GM19395 (cell line): ENCODE data around the gene KCNH2.

Experiments used
- ATAC-seq: cut with Tn5 transposase; IDR thresholded peaks from one replicate; pipeline ENCODE4 v1.9.1; 2021; ENCODE audit warnings: mild to moderate bottlenecking, moderate library complexity; ENCODE audit not compliant: unreplicated experiment

The KCNH2 gene

GRCh38 chr7:150939052-150939451 lies 39.1 kb downstream of the KCNH2 start:
- no peak for ATAC-seq

GRCh38 chr7:150938566-150938965 lies 39.6 kb downstream of the KCNH2 start:
- no peak for ATAC-seq

GRCh38 chr7:150937848-150938561 lies 40.1 kb downstream of the KCNH2 start:
- ATAC-seq = no peak

DNA sequence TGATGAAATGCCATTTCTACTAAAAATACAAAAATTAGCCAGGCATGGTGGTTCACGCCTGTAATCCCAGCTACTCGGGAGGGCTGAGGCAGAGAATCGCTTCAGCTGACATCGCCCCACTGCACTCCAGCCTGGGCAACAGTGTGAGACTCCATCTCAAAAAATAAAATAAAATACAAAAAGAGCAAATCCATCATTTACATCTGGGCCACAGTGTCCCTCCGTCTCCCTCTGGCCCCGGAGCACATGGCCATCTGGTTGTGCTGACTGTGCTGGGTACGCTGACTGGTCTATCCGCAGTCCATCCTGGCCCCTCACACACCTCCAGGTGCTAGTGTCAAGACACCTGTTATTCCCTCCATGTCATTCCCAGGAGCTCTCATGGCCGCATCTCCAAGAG lies 42.1 kb downstream of the KCNH2 start:
- no peak for ATAC-seq

DNA sequence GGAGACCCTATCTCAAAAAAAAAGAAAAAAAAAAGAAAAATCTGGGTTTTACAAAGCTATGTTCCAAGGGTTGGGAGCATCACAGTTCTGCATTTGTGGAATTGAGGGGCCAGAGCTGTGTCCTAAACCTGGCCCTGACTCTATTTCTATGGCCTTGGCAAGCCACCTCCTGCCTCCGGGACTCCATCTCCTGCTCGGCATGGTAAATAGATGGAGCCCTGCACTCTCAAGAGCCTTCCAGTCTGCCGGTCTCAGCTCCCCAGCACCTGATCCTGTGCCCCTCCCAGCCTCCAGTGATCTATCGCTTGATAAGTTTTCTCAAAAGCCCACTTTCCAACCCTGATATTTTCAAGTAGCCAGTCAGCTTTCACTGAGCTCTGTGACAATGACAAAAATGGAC lies 43.0 kb downstream of the KCNH2 start:
- ATAC-seq = no peak

DNA sequence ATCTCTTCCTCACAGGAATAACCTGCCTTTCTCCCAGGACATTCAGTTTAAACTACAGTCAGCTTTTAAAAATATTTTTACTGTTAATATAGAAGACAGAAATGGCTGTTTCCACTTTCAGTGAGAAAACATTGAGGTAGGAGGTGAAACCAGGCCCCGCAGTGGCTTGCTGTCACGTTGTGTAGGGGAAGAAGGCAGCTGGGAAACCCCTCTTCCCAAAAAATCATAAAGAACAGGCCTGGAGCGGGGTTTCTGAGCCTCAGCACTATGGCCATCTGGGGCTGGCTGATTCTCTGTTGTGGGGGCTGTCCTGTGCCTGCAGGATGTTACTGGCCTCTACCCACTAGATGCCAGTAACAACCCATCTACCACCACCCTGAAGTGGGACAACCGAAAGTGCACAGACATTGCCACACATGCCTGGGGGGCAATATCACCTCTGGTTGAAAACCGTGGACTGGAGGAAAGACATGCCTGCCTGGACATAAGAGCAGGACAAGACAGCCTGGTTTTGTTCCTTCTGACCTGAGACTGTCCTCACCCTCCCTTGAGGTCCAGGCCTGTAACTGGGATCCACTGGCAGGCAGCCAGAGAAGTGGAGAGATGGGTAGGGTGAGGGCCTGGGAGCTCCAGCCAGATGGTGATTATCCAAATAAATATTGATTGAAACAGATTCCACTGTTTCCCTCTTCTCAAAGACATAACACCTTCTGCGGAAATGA lies 43.9 kb downstream of the KCNH2 start:
- ATAC-seq = no peak

- no peak for ATAC-seq
Measured at GRCh38 chr7:150931199-150931869, 46.8 kb downstream of the KCNH2 start.

DNA sequence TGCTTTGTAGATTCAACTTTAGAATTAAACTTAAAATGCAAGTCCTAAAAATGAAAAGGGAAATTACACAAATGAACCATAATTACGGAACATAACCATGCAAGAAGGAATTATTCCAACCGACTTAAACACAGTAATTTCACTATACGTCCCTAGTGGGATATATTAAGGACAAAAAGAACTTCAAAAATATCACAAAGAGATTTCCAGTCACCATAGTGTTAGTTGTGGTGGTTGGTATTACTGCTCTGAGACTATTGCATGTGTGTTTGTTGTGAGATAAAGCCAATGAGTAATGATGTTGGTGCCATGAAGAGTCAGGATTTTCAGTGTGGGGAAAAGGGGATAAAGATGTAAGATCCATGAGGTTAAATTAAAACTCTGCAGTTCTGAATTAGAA lies 49.6 kb downstream of the KCNH2 start:
- ATAC-seq = no peak

DNA sequence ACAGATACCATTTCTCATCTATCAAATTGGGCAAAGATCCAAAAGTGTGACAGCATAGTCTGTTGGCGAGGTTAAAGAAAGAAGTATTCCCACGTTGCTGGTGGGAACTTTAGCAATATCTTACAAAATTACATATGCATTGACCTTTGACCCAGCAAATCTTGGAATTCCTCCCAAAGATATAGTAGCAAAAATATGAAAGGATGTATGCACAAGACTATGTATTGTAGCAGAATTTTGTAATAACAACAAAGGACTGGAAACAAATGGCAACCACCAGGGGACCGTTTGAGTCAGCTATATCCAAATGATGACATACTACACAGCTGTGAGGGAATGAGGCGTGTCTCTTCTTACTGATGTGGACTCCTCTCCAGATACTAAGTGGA lies 50.2 kb downstream of the KCNH2 start:
- no peak for ATAC-seq

GRCh38 chr7:150927157-150927955 lies 50.8 kb downstream of the KCNH2 start:
- ATAC-seq = no peak

DNA sequence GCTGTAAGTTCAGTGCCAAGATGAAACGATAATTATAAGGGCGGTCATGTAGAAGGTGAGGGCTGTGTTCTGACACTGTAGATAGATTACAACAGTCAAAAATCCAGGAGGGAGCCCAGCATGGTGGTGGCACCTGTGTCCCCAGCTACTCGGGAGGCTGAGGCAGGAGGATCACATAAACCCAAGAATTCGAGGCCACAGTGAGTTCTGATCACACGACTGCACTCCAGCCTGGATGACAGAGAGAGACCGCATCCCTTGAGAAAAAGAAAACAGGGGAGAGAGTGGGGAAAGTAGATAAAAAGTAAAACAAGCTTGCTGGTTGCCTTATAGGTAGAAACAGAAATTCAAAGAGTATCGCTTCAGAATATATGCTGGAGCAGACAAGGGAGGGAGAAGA lies 52.1 kb downstream of the KCNH2 start:
- no peak for ATAC-seq

DNA sequence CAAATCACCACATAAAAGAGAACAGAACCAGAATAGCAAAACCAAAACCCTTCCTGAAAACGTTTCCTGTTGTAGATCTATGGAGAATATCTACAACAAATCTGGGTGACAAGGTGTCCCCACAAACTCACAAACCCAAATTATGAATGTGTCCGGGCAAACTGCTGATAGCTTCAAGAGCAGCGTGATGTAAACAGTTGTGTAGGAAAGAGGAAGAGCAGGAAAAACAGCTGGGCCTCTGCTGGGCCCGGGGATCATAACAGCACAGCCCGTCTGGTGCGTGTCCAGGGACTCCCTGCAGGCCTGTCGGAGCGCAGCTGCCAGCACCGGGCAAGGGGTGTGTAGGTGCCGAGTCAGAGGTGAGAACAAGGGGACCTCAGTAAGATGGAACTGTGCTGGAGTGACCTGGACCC lies 53.7 kb downstream of the KCNH2 start:
- no peak for ATAC-seq

DNA sequence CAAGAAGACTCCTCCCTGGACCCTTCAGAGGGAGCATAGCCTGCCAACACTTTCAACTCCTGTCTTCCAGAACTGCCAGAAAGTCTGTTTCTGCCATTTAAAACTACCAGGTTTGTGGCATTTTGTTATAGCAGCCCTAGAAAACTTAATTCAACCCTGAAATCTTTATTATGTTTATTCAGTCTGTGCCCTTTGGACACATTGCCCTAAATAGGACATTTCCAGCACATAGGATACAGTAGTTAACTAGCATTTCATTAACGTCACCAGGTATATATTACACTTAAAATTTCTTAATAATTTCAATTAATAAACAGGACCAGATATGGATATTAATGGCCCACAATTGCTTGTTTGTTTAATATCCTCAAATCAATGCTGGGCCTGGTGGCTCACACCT lies 54.3 kb downstream of the KCNH2 start:
- ATAC-seq = no peak

DNA sequence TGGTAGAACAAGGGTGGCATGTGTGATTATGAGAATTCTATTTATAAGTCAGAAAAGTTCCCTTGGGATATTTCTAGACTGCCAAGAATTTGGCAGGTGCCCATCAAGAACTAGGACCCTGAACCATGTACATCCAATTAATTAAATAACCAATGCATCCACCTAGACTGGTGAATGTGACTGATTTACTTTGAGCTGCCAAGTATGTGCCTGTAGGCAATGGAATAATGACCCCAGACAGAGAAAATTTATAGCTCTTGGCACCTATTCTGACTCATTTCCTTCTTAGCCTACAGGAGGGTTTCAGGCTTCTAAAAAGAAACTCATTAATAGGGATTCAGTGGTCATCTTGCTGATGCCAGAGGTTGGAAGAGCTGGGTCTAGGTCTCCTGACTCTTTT lies 54.9 kb downstream of the KCNH2 start:
- ATAC-seq = no peak

- no peak for ATAC-seq
Measured at GRCh38 chr7:150919160-150919559, 59.0 kb downstream of the KCNH2 start.

- ATAC-seq = no peak
Measured at GRCh38 chr7:150918378-150918777, 59.7 kb downstream of the KCNH2 start.

DNA sequence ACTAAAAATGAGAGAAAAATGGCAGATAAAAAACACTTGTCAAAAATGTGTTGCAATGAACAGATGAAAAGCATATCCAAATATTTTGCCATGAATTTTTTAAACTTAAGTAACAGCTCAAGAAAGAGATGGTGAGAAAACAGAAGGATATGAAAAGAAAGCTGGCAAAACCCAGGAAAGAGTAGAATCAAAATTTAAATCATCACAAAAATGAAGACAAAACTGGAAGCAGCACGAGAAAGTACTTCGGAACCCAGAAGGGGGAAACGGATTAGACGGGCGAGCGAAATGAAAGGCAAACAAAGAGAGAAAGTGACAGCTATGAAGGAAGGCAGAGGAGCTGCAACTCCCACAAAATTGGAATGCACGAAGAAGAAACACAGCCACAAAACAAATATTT lies 60.2 kb downstream of the KCNH2 start:
- ATAC-seq = no peak

- no peak for ATAC-seq
Measured at GRCh38 chr7:150916670-150917069, 61.5 kb downstream of the KCNH2 start.

DNA sequence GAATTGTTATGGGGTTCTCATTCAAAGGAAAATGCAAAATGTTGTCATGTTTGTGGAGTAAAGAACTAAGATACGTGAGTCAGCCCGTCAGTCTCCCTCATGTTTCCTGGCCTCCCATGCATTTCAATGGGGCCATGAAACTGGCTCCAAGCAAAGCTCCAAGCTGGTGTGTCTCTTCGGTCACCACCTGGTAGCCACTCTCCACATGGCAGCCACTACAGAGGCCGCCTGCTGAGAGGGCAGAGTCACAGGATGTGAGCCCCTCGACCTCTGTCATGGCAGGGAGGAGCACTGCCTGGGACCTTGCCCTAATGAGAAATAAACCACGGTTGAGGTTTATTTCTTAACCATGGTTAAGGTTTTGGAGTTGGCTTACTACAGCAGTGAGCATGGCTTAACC lies 63.2 kb downstream of the KCNH2 start:
- no peak for ATAC-seq

GRCh38 chr7:150914196-150914595 lies 63.9 kb downstream of the KCNH2 start:
- no peak for ATAC-seq

DNA sequence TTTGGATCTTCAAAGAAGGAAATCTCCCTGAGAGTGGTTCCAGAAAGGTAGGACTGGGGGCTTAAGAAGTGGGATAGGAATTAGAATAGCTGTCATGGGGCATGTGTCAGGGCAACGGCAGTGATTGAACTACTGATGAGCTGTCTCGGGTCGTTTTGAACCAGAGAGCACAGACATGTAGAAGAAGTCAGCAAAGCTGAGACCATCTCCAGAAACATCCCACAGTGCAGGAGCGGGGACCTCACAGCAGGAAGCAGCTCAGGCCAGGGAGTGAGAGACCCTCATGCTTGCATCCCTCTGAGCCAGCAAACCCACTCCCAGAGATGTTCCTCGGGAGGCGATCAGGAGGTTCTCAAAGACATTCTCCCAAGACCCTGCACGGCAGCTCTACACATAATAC lies 65.7 kb downstream of the KCNH2 start:
- ATAC-seq = no peak
